NCI-H345 treated with DMSO at 0.1 percent for 48 hours (cell line): ENCODE measurements around the gene FBXW5.

Experiments used
- DNase-seq: peaks from one replicate; lab custom pipeline; 2025; ENCODE audit not compliant: unreplicated experiment; lab: John Stamatoyannopoulos, UW

Gene FBXW5

GRCh38 chr9:136913701-136914438 is 30.7 kb downstream of the FBXW5 start:
- DNase-seq, result no peak

GRCh38 chr9:136910901-136911245 is 33.7 kb downstream of the FBXW5 start:
- no peak for DNase-seq

- DNase-seq, result no peak
Measured at GRCh38 chr9:136910197-136910900, 34.2 kb downstream of the FBXW5 start.

GRCh38 chr9:136907011-136907914 is 37.3 kb downstream of the FBXW5 start:
- DNase-seq, result no peak

- DNase-seq, result no peak
Measured at GRCh38 chr9:136906266-136906665, 38.3 kb downstream of the FBXW5 start.

- no peak for DNase-seq
Measured at GRCh38 chr9:136903041-136903554, 41.4 kb downstream of the FBXW5 start.

- DNase-seq, result no peak
Measured at GRCh38 chr9:136902259-136902821, 42.2 kb downstream of the FBXW5 start.

GRCh38 chr9:136901516-136902258 is 42.9 kb downstream of the FBXW5 start:
- DNase-seq, result no peak

- no peak for DNase-seq
Measured at GRCh38 chr9:136900988-136901515, 43.5 kb downstream of the FBXW5 start.

GRCh38 chr9:136900556-136900955 is 44.0 kb downstream of the FBXW5 start:
- no peak for DNase-seq

GRCh38 chr9:136899196-136899595 is 45.3 kb downstream of the FBXW5 start:
- no peak for DNase-seq

- DNase-seq, result no peak
Measured at GRCh38 chr9:136898483-136899100, 45.9 kb downstream of the FBXW5 start.

GRCh38 chr9:136896027-136896426 is 48.5 kb downstream of the FBXW5 start:
- DNase-seq, result no peak

- DNase-seq, result no peak
Measured at GRCh38 chr9:136890661-136891060, 53.9 kb downstream of the FBXW5 start.
